HCT116 (cell line): ENCODE results near the gene HSD17B12.

Experiments
- CTCF ChIP-seq, 3 experiments: fragments of 200-600 bp in 1 of 3; sonication (generic) in 1 of 3; IDR thresholded peaks in 2 of 3; conservative IDR thresholded peaks in 1 of 3; 2 replicates each; pipeline ENCODE4 v1.5.1; 2012 to 2017; ENCODE audit warnings: low read depth in 2 of 3, low read length in 2 of 3, antibody characterized with exemption in 1 of 3, borderline replicate concordance in 1 of 3, control low read depth in 1 of 3, mild to moderate bottlenecking in 1 of 3, mixed read lengths in 1 of 3, mixed run types in 1 of 3, moderate library complexity in 1 of 3; ENCODE audit not compliant: insufficient read depth in 1 of 3
- EZH2 ChIP-seq: fragments of 200-600 bp; sonication (generic); IDR thresholded peaks from 2 replicates; pipeline ENCODE4 v1.6.1; 2017; ENCODE audit warnings: antibody characterized with exemption, mixed run types
- POLR2AphosphoS5 ChIP-seq: IDR thresholded peaks from 2 replicates; pipeline ENCODE4 v1.6.1; 2011; ENCODE audit warnings: mild to moderate bottlenecking, low read depth, low read length, moderate library complexity
- REST ChIP-seq: IDR thresholded peaks from 2 replicates; pipeline ENCODE4 v1.6.1; 2012; ENCODE audit warnings: low read depth
- SIN3A ChIP-seq: IDR thresholded peaks from 2 replicates; pipeline ENCODE4 v1.6.1; 2012; ENCODE audit warnings: low read depth

- TF ChIP-seq POLR2AphosphoS5 (no peak), CTCF (IDR thresholded peaks at IDR 0.05 in 2 of 3, conservative IDR thresholded peaks at IDR 0.05 in 1 of 3; ENCODE audit: borderline replicate concordance in 1 of 3, insufficient read depth in 1 of 3, low read depth in 2 of 3, low read length in 2 of 3) (no peak), SIN3A (no peak), EZH2 (no peak), REST (no peak)
Measured at GRCh38 chr11:43874738-43875137, 194.2 kb downstream of the HSD17B12 start.
